Fibroblast of villous mesenchyme (primary cell): ENCODE measurements around the gene PDE4D. TPM values are rescaled to one million over a fixed set of nuclear protein-coding genes. Genes with fewer than 3 reads are reported as not detected.

ENCODE experiments used
- DNase-seq: peaks from one replicate; pipeline ENCODE4 v3.0.0-alpha.2; 2010; ENCODE audit warnings: low read depth
- H3K4me3 ChIP-seq: 2 replicates; pipeline ENCODE4 v1.5.1; 2011; ENCODE audit warnings: low read depth, mild to moderate bottlenecking, low read length
- total RNA-seq: library from RNA; depleted of rRNA; stranded (reverse); fragments of >200 nt; gene quantifications from 2 replicates; pipeline ENCODE4 v1.2.3, GENCODE V29; 2012
- TF ChIP-seq, protein P1 (sequence below): IDR thresholded peaks from 2 replicates; pipeline ENCODE4 v1.5.1; 2012; ENCODE audit warnings: low read depth, mild to moderate bottlenecking, low read length; ENCODE audit not compliant: insufficient read depth

PDE4D gene
- total RNA-seq, 1 donor, result 6.0 TPM

DNA sequence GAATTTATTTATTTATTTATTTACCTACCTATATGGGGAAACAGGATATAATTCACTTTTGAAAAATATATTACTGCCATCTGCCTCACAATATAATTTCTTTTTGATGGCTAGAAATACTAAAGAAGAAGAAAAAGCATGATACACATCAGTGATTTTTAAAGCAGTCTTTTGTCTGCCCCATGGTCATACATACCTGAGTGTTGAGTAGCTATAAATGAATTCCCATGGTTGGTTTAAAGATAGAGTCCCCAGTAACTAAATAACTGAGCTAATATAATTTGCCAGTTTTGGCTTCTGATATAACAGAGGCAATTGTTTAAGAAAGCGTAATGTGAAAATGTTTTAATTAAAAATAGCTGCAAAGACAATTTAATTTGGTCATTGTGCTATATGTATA, 447.8 kb downstream of the PDE4D start:
- no peak for DNase-seq
- TF ChIP-seq, protein P1, sequence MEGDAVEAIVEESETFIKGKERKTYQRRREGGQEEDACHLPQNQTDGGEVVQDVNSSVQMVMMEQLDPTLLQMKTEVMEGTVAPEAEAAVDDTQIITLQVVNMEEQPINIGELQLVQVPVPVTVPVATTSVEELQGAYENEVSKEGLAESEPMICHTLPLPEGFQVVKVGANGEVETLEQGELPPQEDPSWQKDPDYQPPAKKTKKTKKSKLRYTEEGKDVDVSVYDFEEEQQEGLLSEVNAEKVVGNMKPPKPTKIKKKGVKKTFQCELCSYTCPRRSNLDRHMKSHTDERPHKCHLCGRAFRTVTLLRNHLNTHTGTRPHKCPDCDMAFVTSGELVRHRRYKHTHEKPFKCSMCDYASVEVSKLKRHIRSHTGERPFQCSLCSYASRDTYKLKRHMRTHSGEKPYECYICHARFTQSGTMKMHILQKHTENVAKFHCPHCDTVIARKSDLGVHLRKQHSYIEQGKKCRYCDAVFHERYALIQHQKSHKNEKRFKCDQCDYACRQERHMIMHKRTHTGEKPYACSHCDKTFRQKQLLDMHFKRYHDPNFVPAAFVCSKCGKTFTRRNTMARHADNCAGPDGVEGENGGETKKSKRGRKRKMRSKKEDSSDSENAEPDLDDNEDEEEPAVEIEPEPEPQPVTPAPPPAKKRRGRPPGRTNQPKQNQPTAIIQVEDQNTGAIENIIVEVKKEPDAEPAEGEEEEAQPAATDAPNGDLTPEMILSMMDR, result no peak
- H3K4me3 ChIP-seq, result no peak overlapping the region

DNA sequence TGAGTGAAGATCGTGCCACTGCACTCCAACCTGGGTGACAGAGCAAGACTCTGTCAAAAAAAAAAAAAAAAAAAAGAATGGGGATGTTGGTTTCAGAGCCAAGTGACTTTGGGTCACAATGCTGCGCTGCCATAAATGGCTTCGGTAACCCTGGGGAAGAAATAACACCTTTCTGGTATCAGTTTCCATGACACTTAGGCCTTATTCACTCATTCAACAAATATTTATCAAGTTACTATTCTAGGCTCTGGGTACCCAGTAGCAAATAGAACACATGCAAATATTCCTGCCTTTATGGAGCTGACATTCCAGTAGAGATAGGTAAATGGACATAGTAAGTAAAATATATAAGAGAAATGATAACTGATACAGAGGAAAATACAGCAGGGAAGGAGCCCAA, 454.2 kb downstream of the PDE4D start:
- no peak for DNase-seq
- no peak overlapping the region for H3K4me3 ChIP-seq
- TF ChIP-seq, protein P1, result no peak

- no peak for DNase-seq
- TF ChIP-seq, protein P1, result no peak
- no peak overlapping the region for H3K4me3 ChIP-seq
Observed at GRCh38 chr5:59437176-59437575, 456.4 kb downstream of the PDE4D start.

GRCh38 chr5:59436364-59437148, 457.0 kb downstream of the PDE4D start:
- no peak for DNase-seq
- TF ChIP-seq, protein P1, result no peak
- H3K4me3 ChIP-seq, result no peak overlapping the region

DNA sequence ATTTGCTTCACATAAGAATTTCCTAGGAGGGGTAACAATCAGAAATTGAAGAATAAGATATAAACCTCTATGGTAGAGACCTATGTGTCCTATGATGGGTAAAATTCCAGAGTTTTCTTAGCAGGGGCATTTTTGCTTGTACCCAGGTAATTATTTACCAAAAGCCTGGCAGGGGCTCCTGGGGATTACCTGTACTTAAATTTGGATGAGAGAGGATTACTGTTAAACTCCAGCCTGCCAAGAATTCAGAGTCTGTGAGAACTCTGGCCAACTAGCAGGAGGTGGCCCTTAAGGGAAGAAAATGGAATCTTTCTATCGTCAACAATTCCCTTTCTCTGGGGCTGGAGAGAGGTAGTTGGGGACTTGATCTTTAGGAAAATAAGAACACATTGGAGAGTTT, 460.4 kb downstream of the PDE4D start:
- DNase-seq, result no peak
- no peak overlapping the region for H3K4me3 ChIP-seq
- TF ChIP-seq, protein P1, result no peak

- DNase-seq, result no peak
- TF ChIP-seq, protein P1, result no peak
- no peak overlapping the region for H3K4me3 ChIP-seq
Observed at GRCh38 chr5:59430066-59430685, 463.4 kb downstream of the PDE4D start.
